ENCODE results near the gene OLFM3. TPM values are rescaled to one million over a fixed set of nuclear protein-coding genes. Genes with fewer than 3 reads are reported as not detected.

Gene OLFM3
- total RNA-seq, 1 donor from 2014 or later, result 3.8 TPM

DNA sequence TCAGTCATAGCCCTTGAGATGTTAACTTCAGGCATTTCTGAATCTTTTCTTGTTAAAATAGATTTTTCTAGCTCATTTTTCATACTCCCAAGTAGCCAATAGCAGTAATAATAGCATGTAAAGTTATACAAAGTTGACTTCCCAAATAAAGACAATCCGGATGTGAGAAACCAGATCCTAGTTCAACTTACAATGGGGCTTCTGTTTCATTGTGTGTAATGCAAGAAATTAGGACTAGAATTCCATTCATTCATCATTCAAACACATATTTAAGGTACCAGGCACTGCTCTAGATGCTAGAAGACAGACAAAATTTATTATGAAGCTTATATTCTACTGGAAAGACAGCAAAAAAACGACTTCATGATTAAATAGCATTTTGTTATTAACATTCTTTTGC, 240.3 kb downstream of the OLFM3 start:
- Mint-ChIP-seq H3K4me1 (ENCODE audit: unreplicated experiment) (no peaks in the 10 kb centered on the region), H3K9me3 (no peaks in the 10 kb centered on the region), H3K36me3 (no peaks in the 10 kb centered on the region), H3K27me3 (no peaks in the 10 kb centered on the region), H3K27ac (no peak overlapping the region), H3K4me3 (no peak overlapping the region)
- TF ChIP-seq, protein P1, sequence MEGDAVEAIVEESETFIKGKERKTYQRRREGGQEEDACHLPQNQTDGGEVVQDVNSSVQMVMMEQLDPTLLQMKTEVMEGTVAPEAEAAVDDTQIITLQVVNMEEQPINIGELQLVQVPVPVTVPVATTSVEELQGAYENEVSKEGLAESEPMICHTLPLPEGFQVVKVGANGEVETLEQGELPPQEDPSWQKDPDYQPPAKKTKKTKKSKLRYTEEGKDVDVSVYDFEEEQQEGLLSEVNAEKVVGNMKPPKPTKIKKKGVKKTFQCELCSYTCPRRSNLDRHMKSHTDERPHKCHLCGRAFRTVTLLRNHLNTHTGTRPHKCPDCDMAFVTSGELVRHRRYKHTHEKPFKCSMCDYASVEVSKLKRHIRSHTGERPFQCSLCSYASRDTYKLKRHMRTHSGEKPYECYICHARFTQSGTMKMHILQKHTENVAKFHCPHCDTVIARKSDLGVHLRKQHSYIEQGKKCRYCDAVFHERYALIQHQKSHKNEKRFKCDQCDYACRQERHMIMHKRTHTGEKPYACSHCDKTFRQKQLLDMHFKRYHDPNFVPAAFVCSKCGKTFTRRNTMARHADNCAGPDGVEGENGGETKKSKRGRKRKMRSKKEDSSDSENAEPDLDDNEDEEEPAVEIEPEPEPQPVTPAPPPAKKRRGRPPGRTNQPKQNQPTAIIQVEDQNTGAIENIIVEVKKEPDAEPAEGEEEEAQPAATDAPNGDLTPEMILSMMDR (conservative IDR thresholded peaks at IDR 0.05), result no peak
- no peak for DNase-seq (ENCODE audit: extremely low spot score, unreplicated experiment)

Measured in type B pancreatic cell (in vitro differentiated cells).